ENCODE results near the gene SCMH1.

GRCh38 chr1:41100170-41100569, 141.9 kb downstream of the SCMH1 start:
- TF ChIP-seq CTCF (IDR thresholded peaks at IDR 0.05) (no peak), POLR2A (IDR thresholded peaks at IDR 0.05) (no peak)
